ENCODE data around the gene VEGFD.

Gene VEGFD

DNA sequence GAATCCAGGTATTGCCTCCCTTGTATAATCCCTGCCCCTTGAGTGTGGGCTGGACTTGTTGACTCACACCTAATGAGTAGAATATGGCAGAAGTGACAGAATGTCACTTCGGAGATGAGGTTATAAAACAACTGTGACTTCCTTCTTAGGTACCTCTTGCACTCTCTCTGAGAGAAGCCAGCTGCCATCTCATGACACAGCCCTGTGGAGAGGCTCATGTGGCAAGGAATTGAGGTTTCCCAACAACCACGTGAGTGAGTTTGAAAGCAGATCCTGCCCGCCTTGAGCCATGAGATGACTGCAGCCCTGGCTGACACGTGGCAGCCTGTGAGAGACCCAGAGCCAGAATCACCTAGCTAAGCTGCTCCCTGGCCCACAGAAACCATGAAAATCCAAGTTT is 82.3 kb downstream of the VEGFD start:
- no peak for DNase-seq (ENCODE audit: low spot score)

DNA sequence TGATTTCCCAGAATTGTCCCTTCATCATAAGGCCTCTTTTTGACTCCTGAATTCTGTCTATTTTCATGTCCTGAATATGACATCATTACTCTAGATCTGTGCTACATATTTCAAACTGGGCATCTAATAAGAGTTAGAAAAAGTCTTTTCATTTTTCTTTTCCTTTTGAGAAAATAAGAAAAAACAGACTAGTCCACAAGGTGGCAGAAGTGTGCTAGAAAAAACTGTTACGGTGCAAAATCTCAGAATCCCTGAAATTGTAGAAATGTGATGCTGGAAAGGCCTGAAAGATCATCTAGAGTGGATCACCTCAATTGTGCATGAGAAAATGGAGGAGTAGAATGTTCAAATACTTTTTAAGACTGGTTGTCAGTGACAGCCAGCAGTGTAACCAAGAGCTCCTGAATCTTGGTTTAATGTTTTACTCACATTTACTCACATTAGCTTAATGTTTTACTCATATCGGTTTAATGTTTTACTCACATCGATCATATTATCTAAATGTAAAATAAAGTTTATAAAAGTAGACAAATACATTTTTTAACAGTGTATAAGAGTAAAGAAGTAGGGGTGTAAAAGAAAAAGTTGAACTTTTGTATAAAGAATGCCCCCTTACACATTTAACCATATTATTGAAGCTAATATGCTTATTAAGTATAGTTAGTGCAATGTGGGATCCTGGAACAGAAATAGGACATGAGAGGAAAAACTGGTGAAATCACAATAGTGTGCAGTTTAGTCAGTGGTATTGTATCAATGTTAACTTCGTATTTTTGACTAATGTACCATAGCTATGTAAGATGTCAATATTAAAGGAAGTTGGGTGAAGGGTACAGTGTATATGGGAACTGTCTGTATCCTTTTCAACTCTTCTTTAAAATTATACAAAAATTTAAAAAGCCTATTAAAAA is 84.0 kb downstream of the VEGFD start:
- peak; percentile 33 for DNase-seq (ENCODE audit: low spot score)

DNA sequence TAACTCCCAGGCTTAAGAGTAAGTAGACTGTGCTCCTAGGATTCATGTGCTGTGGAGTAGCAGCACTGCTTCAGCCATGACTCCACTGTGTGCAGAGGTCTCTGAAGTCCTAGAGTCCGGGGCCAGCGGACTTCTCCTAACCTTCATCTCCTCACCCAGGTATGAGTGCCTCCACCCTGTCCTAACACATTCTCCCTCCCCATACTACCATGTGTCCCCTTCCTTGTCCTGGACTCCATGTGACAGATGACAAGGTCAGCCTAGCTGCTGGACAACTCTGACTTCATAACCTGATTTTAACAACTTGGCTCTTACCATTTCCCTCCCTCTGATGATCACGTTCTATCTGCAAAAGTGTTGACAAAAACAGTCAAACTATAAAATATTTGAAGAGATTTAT is 85.4 kb downstream of the VEGFD start:
- DNase-seq (ENCODE audit: low spot score), result no peak

DNA sequence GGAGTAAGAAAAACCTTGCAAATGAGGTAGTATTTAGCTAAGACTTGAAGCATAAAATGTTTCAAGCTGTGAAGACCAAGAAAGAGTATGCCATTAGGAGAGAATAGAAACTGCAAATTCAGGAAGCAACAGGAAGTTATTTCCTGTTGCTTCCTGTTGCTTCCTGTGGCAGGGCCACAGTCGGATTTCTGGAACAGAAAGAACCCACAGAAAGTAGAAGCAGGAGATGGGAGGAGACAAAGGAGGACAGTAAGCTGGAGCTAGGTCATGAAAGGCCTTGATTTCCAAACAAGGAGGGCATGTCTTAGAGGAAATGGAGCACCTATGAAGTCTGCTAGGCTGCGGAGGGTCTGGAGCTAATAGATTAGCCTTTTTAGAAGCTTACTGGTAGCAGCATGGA is 86.0 kb downstream of the VEGFD start:
- DNase-seq (ENCODE audit: low spot score), result no peak

Data from cerebellar cortex (tissue), 1 donor.